IMR-90 (cell line): ENCODE data around the gene CCN2. TPM values are rescaled to one million over a fixed set of nuclear protein-coding genes. Genes with fewer than 3 reads are reported as not detected.
A peak's percentile ranks its signal among the peaks of the same experiment; 100 is the strongest.

Source experiments
- ATAC-seq: fragments of 200-7000 bp; cut with Tn5 transposase; 2 replicates; pipeline ENCODE4 v1.9.1; 2020; ENCODE audit warnings: low read depth, mild to moderate bottlenecking, moderate library complexity
- BruUV-seq: library from RNA; stranded (reverse); fragments of 400-500 nt; replicated peaks from 2 replicates; lab custom pipeline; 2021; lab: Mats Ljungman, UMichigan
- CTCF ChIA-PET: fragments of 300-600 bp; formaldehyde crosslinking; extraction: SDS; loops from one replicate; lab custom pipeline; 2021; ENCODE audit warnings: antibody characterized with exemption; lab: Yijun Ruan, JAX
- POLR2A ChIA-PET: fragments of 300-600 bp; sonication (Branson Sonifier 250); formaldehyde crosslinking; loops from one replicate; lab custom pipeline; 2022; ENCODE audit warnings: antibody characterized with exemption; ENCODE audit not compliant: unreplicated experiment; lab: Charles Lee
- DNase-seq: peaks from one replicate; pipeline ENCODE4 v3.0.0; 2013
- H2AFZ ChIP-seq: replicated peaks from 2 replicates; pipeline ENCODE3; 2013; ENCODE audit warnings: low read length, mild to moderate bottlenecking; ENCODE audit not compliant: poor library complexity
- H2AK5ac ChIP-seq: 2 replicates; pipeline ENCODE4 v1.6.1; 2013; ENCODE audit warnings: low read depth, low read length, inconsistent platforms
- H2AK9ac ChIP-seq: replicated peaks from 2 replicates; pipeline ENCODE3; 2013; ENCODE audit warnings: mild to moderate bottlenecking, low read depth, low read length, moderate library complexity; ENCODE audit not compliant: poor library complexity
- H2BK120ac ChIP-seq: 2 replicates; pipeline ENCODE4 v1.6.1; 2013; ENCODE audit warnings: low read depth, low read length, inconsistent platforms
- H2BK15ac ChIP-seq: 3 replicates; pipeline ENCODE4 v1.6.1; 2013; ENCODE audit warnings: low read depth, low read length, inconsistent platforms
- H2BK20ac ChIP-seq: 2 replicates; pipeline ENCODE4 v1.6.1; 2013; ENCODE audit warnings: low read depth, mild to moderate bottlenecking, inconsistent platforms, low read length, moderate library complexity
- H2BK5ac ChIP-seq: 2 replicates; pipeline ENCODE4 v1.6.1; 2013; ENCODE audit warnings: mild to moderate bottlenecking, low read depth, low read length, inconsistent platforms; ENCODE audit not compliant: poor library complexity, severe bottlenecking
- H3K14ac ChIP-seq: replicated peaks from 2 replicates; pipeline ENCODE4 v1.6.1; 2013; ENCODE audit warnings: low read depth, low read length, inconsistent platforms
- H3K18ac ChIP-seq: 2 replicates; pipeline ENCODE4 v1.6.1; 2013; ENCODE audit warnings: low read depth, low read length, control low read depth
- H3K23ac ChIP-seq: 2 replicates; pipeline ENCODE4 v1.6.1; 2013; ENCODE audit warnings: low read depth, low read length, inconsistent platforms
- H3K27ac ChIP-seq: 2 replicates; pipeline ENCODE4 v1.5.1; 2013; ENCODE audit warnings: mild to moderate bottlenecking, control low read depth, low read length; ENCODE audit not compliant: insufficient read depth
- H3K27me3 ChIP-seq: 2 replicates; pipeline ENCODE4 v1.6.1; 2013; ENCODE audit warnings: low read length; ENCODE audit not compliant: control insufficient read depth, insufficient read depth
- H3K36me3 ChIP-seq: 2 replicates; pipeline ENCODE4 v1.6.1; 2013; ENCODE audit warnings: low read length, mixed read lengths; ENCODE audit not compliant: control insufficient read depth, insufficient read depth
- H3K4ac ChIP-seq: 2 replicates; pipeline ENCODE4 v1.6.1; 2013; ENCODE audit warnings: low read depth, low read length, inconsistent platforms
- H3K4me1 ChIP-seq: 2 replicates; pipeline ENCODE4 v1.6.1; 2013; ENCODE audit warnings: low read length, mixed read lengths; ENCODE audit not compliant: control insufficient read depth, insufficient read depth
- H3K4me2 ChIP-seq: 2 replicates; pipeline ENCODE4 v1.6.1; 2013; ENCODE audit warnings: low read depth, mild to moderate bottlenecking, control low read depth, low read length, moderate library complexity
- H3K4me3 ChIP-seq: 2 replicates; pipeline ENCODE4 v1.5.1; 2013; ENCODE audit warnings: low read depth, mild to moderate bottlenecking, control low read depth, low read length, moderate library complexity; ENCODE audit not compliant: insufficient read depth
- H3K56ac ChIP-seq: 2 replicates; pipeline ENCODE4 v1.6.1; 2013; ENCODE audit warnings: low read length, inconsistent platforms; ENCODE audit not compliant: insufficient read depth; ENCODE audit errors: extremely low read depth
- H3K79me1 ChIP-seq, 2 experiments: 2 replicates each; pipeline ENCODE4 v1.6.1; 2013; ENCODE audit warnings: low read length in 2 of 2, inconsistent platforms in 1 of 2, low read depth in 1 of 2
- H3K9ac ChIP-seq: 2 replicates; pipeline ENCODE4 v1.6.1; 2013; ENCODE audit warnings: low read depth, low read length, control low read depth
- H3K9me1 ChIP-seq: 2 replicates; pipeline ENCODE4 v1.6.1; 2013; ENCODE audit warnings: low read length, inconsistent platforms; ENCODE audit not compliant: insufficient read depth
- H3K9me3 ChIP-seq: 2 replicates; pipeline ENCODE4 v1.6.1; 2013; ENCODE audit warnings: low read length; ENCODE audit not compliant: control insufficient read depth, insufficient read depth
- H4K20me1 ChIP-seq: 2 replicates; pipeline ENCODE4 v1.6.1; 2013; ENCODE audit warnings: low read length, inconsistent platforms; ENCODE audit not compliant: insufficient read depth
- H4K5ac ChIP-seq: 2 replicates; pipeline ENCODE4 v1.6.1; 2013; ENCODE audit warnings: mild to moderate bottlenecking, low read depth, low read length, control low read depth
- H4K8ac ChIP-seq, 2 experiments: 2 replicates each; pipeline ENCODE4 v1.6.1; 2013; ENCODE audit warnings: low read depth in 2 of 2, low read length in 2 of 2, control low read depth in 1 of 2, inconsistent platforms in 1 of 2
- H4K91ac ChIP-seq: 2 replicates; pipeline ENCODE4 v1.6.1; 2013; ENCODE audit warnings: low read depth, low read length, inconsistent platforms; ENCODE audit not compliant: insufficient read depth
- BHLHE40 ChIP-seq: fragments of 150-350 bp; IDR thresholded peaks from 2 replicates; pipeline ENCODE4 v1.6.1; 2016; ENCODE audit warnings: mild to moderate bottlenecking, low read depth, low read length
- ELK1 ChIP-seq: fragments of 150-350 bp; IDR thresholded peaks from 2 replicates; pipeline ENCODE4 v1.6.1; 2016; ENCODE audit warnings: low read depth, mild to moderate bottlenecking, low read length, moderate library complexity, borderline replicate concordance
- POLR2A ChIP-seq: IDR thresholded peaks from 2 replicates; pipeline ENCODE4 v1.6.1; 2012; ENCODE audit warnings: mild to moderate bottlenecking, low read depth, low read length
- RAD21 ChIP-seq: IDR thresholded peaks from 2 replicates; pipeline ENCODE4 v1.6.1; 2012; ENCODE audit warnings: low read length, improper control_type of control experiment
- USF2 ChIP-seq: fragments of 150-350 bp; IDR thresholded peaks from 2 replicates; pipeline ENCODE4 v1.6.1; 2017; ENCODE audit warnings: mild to moderate bottlenecking, antibody characterized with exemption, low read length, low read depth
- WGBS, 2 experiments: methylation state at CpG; one replicate each; pipeline versions ENCODE4 v1.1.5 to v1.1.7; 2013; ENCODE audit warnings: missing lambda C conversion rate in 2 of 2; ENCODE audit not compliant: insufficient read length in 1 of 2; ENCODE audit errors: extremely low coverage in 2 of 2; 5-methylcytosine and 5-hydroxymethylcytosine counted together
- dilution Hi-C: fragments of 300-500 bp; cut with HindIII; formaldehyde crosslinking; loops from one replicate; pipeline ENCODE4 v1.14.3; 2018; ENCODE audit warnings: low sequenced_read_pairs; ENCODE audit not compliant: unreplicated experiment
- in situ Hi-C: fragments of 300-500 bp; cut with MboI; formaldehyde crosslinking; loops from 3 replicates; pipeline ENCODE4 v1.14.3; 2019; ENCODE audit warnings: low sequenced_read_pairs, inconsistent platforms, mixed read lengths
- intact Hi-C: fragments of 100-400 bp; cut with micrococcal nuclease; formaldehyde crosslinking; loops from 2 replicates; pipeline ENCODE4 v1.10.0; 2022
- polyA plus RNA-seq, 3 experiments: library from polyadenylated mRNA; depleted of rRNA; stranded (reverse); fragments of >200 nt; gene quantifications; 2 replicates each; pipeline ENCODE4 v1.2.3, GENCODE V29; 2012; ENCODE audit warnings: low replicate concordance in 1 of 3
- total RNA-seq: library from RNA; depleted of rRNA; stranded (reverse); fragments of >200 nt; gene quantifications from 2 replicates; pipeline ENCODE4 v1.2.3, GENCODE V29; 2012

Gene CCN2
- total and polyA plus RNA-seq, 2 of the 4 experiments (the other 2 are of a cell fraction) = 148 to 1,205 TPM

DNA sequence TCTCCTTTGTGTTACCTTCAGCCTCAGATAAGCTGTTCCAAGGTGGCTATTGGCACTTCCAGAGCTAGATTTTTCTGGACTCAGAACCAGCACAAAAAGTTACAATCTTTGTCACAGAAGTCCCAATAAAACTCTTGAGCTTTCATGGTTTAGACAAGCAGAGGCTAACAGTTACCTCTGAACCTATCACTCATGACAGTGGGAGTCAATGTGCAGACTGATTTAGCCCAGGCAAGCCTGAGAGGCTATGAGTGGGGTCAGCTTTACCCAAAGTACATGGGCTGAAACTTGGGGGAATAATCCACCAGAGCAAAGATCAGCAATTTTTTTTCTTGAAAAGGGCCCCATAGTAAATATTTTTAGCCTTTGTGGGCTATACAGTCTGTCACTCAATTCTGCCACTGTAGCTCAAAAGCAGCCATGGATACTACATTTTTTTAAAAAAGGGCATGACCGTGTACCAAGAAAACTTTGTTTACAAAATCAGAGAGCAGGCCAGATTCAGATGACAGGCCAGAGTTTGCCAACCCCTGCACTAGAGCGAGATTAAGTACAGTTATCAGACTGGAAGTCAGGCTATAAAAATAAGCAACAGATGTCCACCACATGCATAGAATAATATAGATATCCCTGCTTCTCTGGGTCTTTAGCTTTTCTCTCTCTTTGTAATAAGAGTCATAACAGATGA, 20.0 kb downstream of the CCN2 start:
- ATAC-seq = peak; percentile 76
- Histone ChIP-seq H3K36me3 (no peaks in the 10 kb centered on the region), H3K4me2 (no peak overlapping the region), H2BK120ac (peak overlapping the region; percentile 18; the same call in 1 of the 2 replicates), H3K4me1 (peaks cover 7% of the 10 kb centered on the region), H3K56ac (no peak overlapping the region), H2BK5ac (no peak overlapping the region), H3K23ac (0 out of 2 replicates have a peak overlapping the region, but pooled peaks have one; percentile 7), H4K91ac (no peak overlapping the region; the same call in 1 of the 2 replicates), H4K5ac (peak overlapping the region; percentile 59; the same call in 1 of the 2 replicates), H3K4me3 (no peak overlapping the region), H2AK9ac (no peak overlapping the region), H3K9me3 (no peaks in the 10 kb centered on the region), H3K27me3 (no peaks in the 10 kb centered on the region), H2AFZ (no peak overlapping the region), H3K18ac (peak overlapping the region; percentile 89), H2AK5ac (0 out of 2 replicates have a peak overlapping the region, but pooled peaks have one; percentile 18), H2BK15ac (peak overlapping the region; percentile 19; the same call in 1 of the 3 replicates), H3K9me1 (0 out of 2 replicates have a peak, but pooled peaks cover 4% of the 10 kb centered on the region), H2BK20ac (peak overlapping the region; percentile 30; the same call in 1 of the 2 replicates), H3K14ac (0 out of 2 replicates have a peak overlapping the region, but pooled peaks have one; percentile 41), H3K27ac (peak overlapping the region; percentile 61; the same call in 1 of the 2 replicates), H4K8ac (peak overlapping the region in 1 of 2 experiments; percentile 15; a peak in 1 of 4 replicates), H3K9ac (no peak overlapping the region), H3K79me1 (no peaks in the 10 kb centered on the region), H3K4ac (peak overlapping the region; percentile 16; the same call in 1 of the 2 replicates), H4K20me1 (no peaks in the 10 kb centered on the region)
- dilution Hi-C loops = no loop called here
- in situ Hi-C loops = no loop called here
- intact Hi-C loops = no loop called here
- no TSS peak for BruUV-seq
- TF ChIP-seq USF2 (no peak), BHLHE40 (no peak), ELK1 (no peak), POLR2A (no peak), RAD21 (no peak)
- DNase-seq = peak; percentile 62
- POLR2A ChIA-PET = interaction anchor here (2.6 kb wide), 1 partner anchor 20 kb away, joined by 12 read pairs; the partner anchor contains the start of gene CCN2
- CTCF ChIA-PET = interaction anchor here (0.5 to 2.5 kb wide), 8 partner anchors 13 to 349 kb away, joined by 3 to 6 read pairs (median 4); no protein-coding TSS in a partner anchor
- no CpG with 5 or more reads among the region's 2 CpGs for WGBS, 2 experiments
